Measurements from ENCODE around the gene BBS9.

DNA sequence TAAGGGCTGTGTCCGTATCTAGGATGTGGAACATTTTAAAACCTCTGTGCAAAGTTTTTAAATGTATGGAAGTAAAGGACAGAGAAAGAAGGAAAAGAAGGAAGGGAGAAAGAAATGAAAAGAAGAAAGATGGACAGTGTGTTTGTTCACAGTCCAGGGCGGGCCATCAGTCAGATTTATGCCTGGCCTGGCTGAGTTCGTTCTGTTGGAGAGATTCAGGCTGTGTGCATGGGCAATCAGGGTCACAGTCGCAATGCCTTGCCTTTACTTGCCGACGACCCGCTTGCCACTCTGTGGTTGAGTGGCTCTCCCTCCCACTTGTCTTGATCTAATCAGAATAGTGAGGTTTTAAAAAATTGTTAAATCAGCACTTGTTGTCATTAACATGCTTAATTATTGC is 406.6 kb downstream of the BBS9 start:
- TF ChIP-seq, protein P1, sequence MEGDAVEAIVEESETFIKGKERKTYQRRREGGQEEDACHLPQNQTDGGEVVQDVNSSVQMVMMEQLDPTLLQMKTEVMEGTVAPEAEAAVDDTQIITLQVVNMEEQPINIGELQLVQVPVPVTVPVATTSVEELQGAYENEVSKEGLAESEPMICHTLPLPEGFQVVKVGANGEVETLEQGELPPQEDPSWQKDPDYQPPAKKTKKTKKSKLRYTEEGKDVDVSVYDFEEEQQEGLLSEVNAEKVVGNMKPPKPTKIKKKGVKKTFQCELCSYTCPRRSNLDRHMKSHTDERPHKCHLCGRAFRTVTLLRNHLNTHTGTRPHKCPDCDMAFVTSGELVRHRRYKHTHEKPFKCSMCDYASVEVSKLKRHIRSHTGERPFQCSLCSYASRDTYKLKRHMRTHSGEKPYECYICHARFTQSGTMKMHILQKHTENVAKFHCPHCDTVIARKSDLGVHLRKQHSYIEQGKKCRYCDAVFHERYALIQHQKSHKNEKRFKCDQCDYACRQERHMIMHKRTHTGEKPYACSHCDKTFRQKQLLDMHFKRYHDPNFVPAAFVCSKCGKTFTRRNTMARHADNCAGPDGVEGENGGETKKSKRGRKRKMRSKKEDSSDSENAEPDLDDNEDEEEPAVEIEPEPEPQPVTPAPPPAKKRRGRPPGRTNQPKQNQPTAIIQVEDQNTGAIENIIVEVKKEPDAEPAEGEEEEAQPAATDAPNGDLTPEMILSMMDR (IDR thresholded peaks at IDR 0.05; ENCODE audit: low read depth, low read length, missing input control), result no peak
- TF ChIP-seq, protein P2, sequence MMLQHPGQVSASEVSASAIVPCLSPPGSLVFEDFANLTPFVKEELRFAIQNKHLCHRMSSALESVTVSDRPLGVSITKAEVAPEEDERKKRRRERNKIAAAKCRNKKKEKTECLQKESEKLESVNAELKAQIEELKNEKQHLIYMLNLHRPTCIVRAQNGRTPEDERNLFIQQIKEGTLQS (IDR thresholded peaks at IDR 0.05), result no peak
- no peak for TF ChIP-seq NR2F2 (IDR thresholded peaks at IDR 0.05)
